Spleen (tissue), 7 donors: ENCODE results near the gene TMEM208.

Experiments
- POLR2A ChIP-seq, 3 donors: fragments of 450-650 bp; IDR thresholded peaks; one replicate each; pipeline ENCODE4 v1.5.1; 2017; ENCODE audit warnings: antibody characterized with exemption in 3 of 3, mild to moderate bottlenecking in 1 of 3
- POLR2AphosphoS5 ChIP-seq, 3 donors: sonication (generic); formaldehyde crosslinking; IDR thresholded peaks; one replicate each; pipeline ENCODE4 v1.5.1; 2017; ENCODE audit warnings: antibody characterized with exemption in 3 of 3
- TF ChIP-seq, protein P1 (sequence below), 11 experiments: fragments of 200-600 bp in 7 of 11; fragments of 450-650 bp in 4 of 11; sonication (generic) in 4 of 11; IDR thresholded peaks in 8 of 11; conservative IDR thresholded peaks in 3 of 11; 1 replicate in 7 of 11; 2 replicates in 4 of 11; pipeline versions ENCODE4 v1.4.0 to v1.8.0; 2016 to 2021; ENCODE audit warnings: antibody characterized with exemption in 11 of 11, inconsistent platforms in 4 of 11, mild to moderate bottlenecking in 1 of 11
- donor health status: DM: no; HTN: no; CAD: no; lungs with moderate emphysema.
- donor health status: DM: no; HTN: no; CAD: no.
- donor health status: DM: no; HTN: no; CAD: no.

DNA sequence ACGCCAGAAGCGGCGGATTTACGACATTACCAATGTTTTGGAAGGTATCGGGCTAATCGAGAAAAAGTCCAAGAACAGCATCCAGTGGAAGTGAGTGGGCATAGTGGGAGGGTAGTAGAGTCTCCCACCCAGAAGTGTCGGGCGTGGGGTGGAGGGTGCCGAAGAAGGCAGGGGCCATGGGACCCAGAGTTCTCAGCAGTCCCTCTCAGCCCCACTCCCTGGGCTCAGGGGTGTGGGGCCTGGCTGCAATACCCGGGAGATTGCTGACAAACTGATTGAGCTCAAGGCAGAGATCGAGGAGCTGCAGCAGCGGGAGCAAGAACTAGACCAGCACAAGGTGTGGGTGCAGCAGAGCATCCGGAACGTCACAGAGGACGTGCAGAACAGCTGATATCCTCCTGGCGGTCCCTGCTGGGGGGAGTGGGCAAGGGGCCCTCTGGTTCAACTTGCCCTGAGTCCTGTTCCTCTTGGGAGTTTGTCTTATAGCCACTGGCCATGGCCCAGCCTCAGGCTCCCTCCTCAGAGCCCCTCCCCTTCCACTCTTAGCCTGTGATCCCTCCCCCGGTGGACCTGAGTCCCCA is 34.1 kb upstream of the TMEM208 start:
- TF ChIP-seq, protein P1, sequence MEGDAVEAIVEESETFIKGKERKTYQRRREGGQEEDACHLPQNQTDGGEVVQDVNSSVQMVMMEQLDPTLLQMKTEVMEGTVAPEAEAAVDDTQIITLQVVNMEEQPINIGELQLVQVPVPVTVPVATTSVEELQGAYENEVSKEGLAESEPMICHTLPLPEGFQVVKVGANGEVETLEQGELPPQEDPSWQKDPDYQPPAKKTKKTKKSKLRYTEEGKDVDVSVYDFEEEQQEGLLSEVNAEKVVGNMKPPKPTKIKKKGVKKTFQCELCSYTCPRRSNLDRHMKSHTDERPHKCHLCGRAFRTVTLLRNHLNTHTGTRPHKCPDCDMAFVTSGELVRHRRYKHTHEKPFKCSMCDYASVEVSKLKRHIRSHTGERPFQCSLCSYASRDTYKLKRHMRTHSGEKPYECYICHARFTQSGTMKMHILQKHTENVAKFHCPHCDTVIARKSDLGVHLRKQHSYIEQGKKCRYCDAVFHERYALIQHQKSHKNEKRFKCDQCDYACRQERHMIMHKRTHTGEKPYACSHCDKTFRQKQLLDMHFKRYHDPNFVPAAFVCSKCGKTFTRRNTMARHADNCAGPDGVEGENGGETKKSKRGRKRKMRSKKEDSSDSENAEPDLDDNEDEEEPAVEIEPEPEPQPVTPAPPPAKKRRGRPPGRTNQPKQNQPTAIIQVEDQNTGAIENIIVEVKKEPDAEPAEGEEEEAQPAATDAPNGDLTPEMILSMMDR (IDR thresholded peaks at IDR 0.05 in 8 of 11, conservative IDR thresholded peaks at IDR 0.05 in 3 of 11), result no peak
- TF ChIP-seq POLR2AphosphoS5 (IDR thresholded peaks at IDR 0.05) (no peak), POLR2A (IDR thresholded peaks at IDR 0.05) (no peak)
